Uterus (tissue), 4 donors: ENCODE data around the gene PRKAA1. TPM values are rescaled to one million over a fixed set of nuclear protein-coding genes. Genes with fewer than 3 reads are reported as not detected.
"Not testable (repeated sequence)": the region's sequence is repeated elsewhere in the genome, so short reads cannot be mapped to it uniquely, and the experiment has no call there.

Experiments used
- DNase-seq, 2 donors: peaks; one replicate each; pipeline ENCODE4 v3.0.0-alpha.2; 2019 to 2020
- H3K27ac ChIP-seq, 2 donors: fragments of 200-600 bp; sonication (generic); 1 replicate in 1 of 2; 2 replicates in 1 of 2; pipeline ENCODE4 v1.5.1; 2016 to 2018
- H3K27me3 ChIP-seq, 2 donors: fragments of 200-600 bp; sonication (generic); one replicate each; pipeline ENCODE4 v1.5.1; 2018 to 2019; ENCODE audit warnings: control low read depth in 1 of 2
- H3K36me3 ChIP-seq, 2 donors: fragments of 200-600 bp; sonication (generic); one replicate each; pipeline ENCODE4 v1.5.1; 2019; ENCODE audit warnings: control low read depth in 1 of 2
- H3K4me1 ChIP-seq, 2 donors: fragments of 200-600 bp; sonication (generic); one replicate each; pipeline ENCODE4 v1.5.1; 2018 to 2019; ENCODE audit warnings: control low read depth in 1 of 2
- H3K4me3 ChIP-seq, 2 donors: fragments of 200-600 bp; sonication (generic); 1 replicate in 1 of 2; 2 replicates in 1 of 2; pipeline ENCODE4 v1.5.1; 2018 to 2019; ENCODE audit warnings: mild to moderate bottlenecking in 1 of 2
- H3K9me3 ChIP-seq, 2 donors: fragments of 200-600 bp; sonication (generic); one replicate each; pipeline ENCODE4 v1.5.1; 2019; ENCODE audit warnings: control low read depth in 1 of 2
- CTCF ChIP-seq, 4 experiments: fragments of 200-600 bp in 2 of 4; fragments of 450-650 bp in 2 of 4; sonication (generic) in 2 of 4; IDR thresholded peaks; one replicate each; pipeline ENCODE4 v1.5.1; 2016 to 2019; ENCODE audit warnings: antibody characterized with exemption in 4 of 4, mild to moderate bottlenecking in 2 of 4, moderate library complexity in 1 of 4
- POLR2A ChIP-seq, 2 donors: fragments of 450-650 bp; IDR thresholded peaks; one replicate each; pipeline ENCODE4 v1.6.1; 2016; ENCODE audit warnings: antibody characterized with exemption in 2 of 2, mild to moderate bottlenecking in 1 of 2, moderate library complexity in 1 of 2
- intact Hi-C: fragments of 100-400 bp; cut with DNase I; formaldehyde crosslinking; loops from one replicate; pipeline ENCODE4 v1.15.1; 2023; ENCODE audit warnings: low total_unique reads
- total RNA-seq, 4 donors: library from RNA; depleted of rRNA in 3 of 4; stranded (reverse); fragments of >200 nt in 3 of 4; gene quantifications; one replicate each; pipeline versions ENCODE4 v1.1.0 to v1.2.4, GENCODE V29; 2014 to 2023
- donor health status: DM: yes; HTN: yes; CAD: no.

Gene PRKAA1
- total RNA-seq, 4 donors from 2014 or later = 36.6 to 143 (median 97.3) TPM

GRCh38 chr5:40734986-40735385 lies 63.2 kb downstream of the PRKAA1 start:
- intact Hi-C loops = no loop called here
- no peak for TF ChIP-seq POLR2A (IDR thresholded peaks at IDR 0.05)
- no peak for TF ChIP-seq CTCF (IDR thresholded peaks at IDR 0.05)
- H3K27ac ChIP-seq = no peak overlapping the region
- no peaks in the 10 kb centered on the region for H3K9me3 ChIP-seq
- H3K27me3 ChIP-seq = no peaks in the 10 kb centered on the region
- H3K36me3 ChIP-seq = no peaks in the 10 kb centered on the region
- no peak overlapping the region for H3K4me3 ChIP-seq
- DNase-seq = no peak
- H3K4me1 ChIP-seq = peaks cover 0 to 3% of the 10 kb centered on the region in 2 donors

- H3K9me3 ChIP-seq = no peaks in the 10 kb centered on the region
- peaks cover 0 to 3% of the 10 kb centered on the region in 2 donors for H3K4me1 ChIP-seq
- peak overlapping the region in 1 of 2 donors; percentile 22 for H3K27ac ChIP-seq
- TF ChIP-seq POLR2A (IDR thresholded peaks at IDR 0.05) (no peak), CTCF (IDR thresholded peaks at IDR 0.05) (no peak)
- intact Hi-C loops = no loop called here
- no peaks in the 10 kb centered on the region for H3K36me3 ChIP-seq
- H3K4me3 ChIP-seq = no peak overlapping the region
- no peak for DNase-seq
- no peaks in the 10 kb centered on the region for H3K27me3 ChIP-seq
Observed at GRCh38 chr5:40733879-40734563, 64.2 kb downstream of the PRKAA1 start.

GRCh38 chr5:40733434-40733833 lies 64.7 kb downstream of the PRKAA1 start:
- DNase-seq = no peak
- H3K9me3 ChIP-seq = no peaks in the 10 kb centered on the region
- no peaks in the 10 kb centered on the region for H3K27me3 ChIP-seq
- intact Hi-C loops = no loop called here
- TF ChIP-seq CTCF (IDR thresholded peaks at IDR 0.05) (no peak), POLR2A (IDR thresholded peaks at IDR 0.05) (no peak)
- H3K36me3 ChIP-seq = no peaks in the 10 kb centered on the region
- H3K4me1 ChIP-seq = peaks cover 0 to 3% of the 10 kb centered on the region in 2 donors
- H3K27ac ChIP-seq = no peak overlapping the region
- no peak overlapping the region for H3K4me3 ChIP-seq

- H3K27ac ChIP-seq, DNase-seq, H3K4me3 ChIP-seq, intact Hi-C loops, H3K9me3 ChIP-seq, H3K4me1 ChIP-seq, H3K27me3 ChIP-seq, H3K36me3 ChIP-seq: not testable (repeated sequence)
Observed at GRCh38 chr5:40722497-40722911, 75.7 kb downstream of the PRKAA1 start.

- Histone ChIP-seq H3K4me3 (no peak overlapping the region), H3K36me3 (no peaks in the 10 kb centered on the region), H3K27me3 (no peaks in the 10 kb centered on the region), H3K9me3 (no peaks in the 10 kb centered on the region), H3K27ac (no peak overlapping the region), H3K4me1 (no peaks in the 10 kb centered on the region)
- DNase-seq = no peak
- TF ChIP-seq POLR2A (IDR thresholded peaks at IDR 0.05) (no peak), CTCF (IDR thresholded peaks at IDR 0.05) (no peak)
- intact Hi-C loops = no loop called here
Observed at GRCh38 chr5:40720069-40720468, 78.1 kb downstream of the PRKAA1 start.
